Dermis microvascular lymphatic vessel endothelial cell (primary cell): ENCODE data around the gene TAF1B. TPM values are rescaled to one million over a fixed set of nuclear protein-coding genes. Genes with fewer than 3 reads are reported as not detected.
"Not testable (repeated sequence)": the region's sequence is repeated elsewhere in the genome, so short reads cannot be mapped to it uniquely, and the experiment has no call there.

ENCODE experiments used
- DNase-seq, 2 donors: peaks; one replicate each; pipeline versions ENCODE4 v3.0.0 to v3.0.0-alpha.2; 2010; ENCODE audit warnings: low read depth in 2 of 2
- total RNA-seq: library from RNA; depleted of rRNA; stranded (reverse); fragments of >200 nt; gene quantifications from 2 replicates; pipeline ENCODE4 v1.2.1, GENCODE V29; 2014

Gene TAF1B
- total RNA-seq, 1 donor from 2014 or later = 25.7 TPM

GRCh38 chr2:9879455-9880194 is 36.4 kb downstream of the TAF1B start:
- DNase-seq = no peak

- no peak for DNase-seq
Measured at GRCh38 chr2:9883897-9884296, 40.6 kb downstream of the TAF1B start.

GRCh38 chr2:9884436-9884835 is 41.2 kb downstream of the TAF1B start:
- DNase-seq = no peak

- DNase-seq = no peak
Measured at GRCh38 chr2:9885036-9885684, 41.9 kb downstream of the TAF1B start.

GRCh38 chr2:9887513-9887912 is 44.2 kb downstream of the TAF1B start:
- no peak for DNase-seq

- DNase-seq = peak; percentile 21 to 27
Measured at GRCh38 chr2:9889812-9890261, 46.6 kb downstream of the TAF1B start.

GRCh38 chr2:9892236-9892635 is 49.0 kb downstream of the TAF1B start:
- DNase-seq = no peak

- peak in 1 of 2 donors; percentile 10 for DNase-seq
Measured at GRCh38 chr2:9895669-9896590, 52.7 kb downstream of the TAF1B start.

GRCh38 chr2:9897331-9897737 is 54.1 kb downstream of the TAF1B start:
- peak in 1 of 2 donors; percentile 74 for DNase-seq

- DNase-seq = no peak
Measured at GRCh38 chr2:9897846-9898245, 54.6 kb downstream of the TAF1B start.

GRCh38 chr2:9905413-9905812 is 62.1 kb downstream of the TAF1B start:
- DNase-seq = no peak

GRCh38 chr2:9907402-9907801 is 64.1 kb downstream of the TAF1B start:
- DNase-seq = no peak

GRCh38 chr2:9908639-9909038 is 65.4 kb downstream of the TAF1B start:
- DNase-seq = no peak

- no peak for DNase-seq
Measured at GRCh38 chr2:9909106-9909505, 65.8 kb downstream of the TAF1B start.

GRCh38 chr2:9910699-9911098 is 67.4 kb downstream of the TAF1B start:
- DNase-seq = no peak

GRCh38 chr2:9912468-9912867 is 69.2 kb downstream of the TAF1B start:
- DNase-seq = no peak

- DNase-seq = peak in 1 of 2 donors; percentile 82
Measured at GRCh38 chr2:9914384-9915065, 71.3 kb downstream of the TAF1B start.

GRCh38 chr2:9918275-9918674 is 75.0 kb downstream of the TAF1B start:
- peak; percentile 20 to 73 for DNase-seq

- DNase-seq = no peak
Measured at GRCh38 chr2:9919512-9919911, 76.2 kb downstream of the TAF1B start.

GRCh38 chr2:9927020-9927419 is 83.7 kb downstream of the TAF1B start:
- DNase-seq = not testable (repeated sequence)

- no peak for DNase-seq
Measured at GRCh38 chr2:9937258-9937657, 94.0 kb downstream of the TAF1B start.
